Subcutaneous adipose tissue (tissue), 4 donors: Measurements from ENCODE around the gene RHOT1. TPM values are rescaled to one million over a fixed set of nuclear protein-coding genes. Genes with fewer than 3 reads are reported as not detected.

ENCODE experiments used
- total RNA-seq, 4 donors: library from RNA; depleted of rRNA; stranded (reverse); fragments of >200 nt; gene quantifications; one replicate each; pipeline ENCODE4 v1.1.0, GENCODE V29; 2016
- TF ChIP-seq, protein P1 (sequence below): fragments of 450-650 bp; IDR thresholded peaks from one replicate; pipeline ENCODE4 v1.5.1; 2016; ENCODE audit warnings: low read depth, mild to moderate bottlenecking, control low read depth, antibody characterized with exemption, moderate library complexity

Gene RHOT1
- total RNA-seq, 4 donors from 2014 or later: 56.6 to 112 (median 67.5) TPM

DNA sequence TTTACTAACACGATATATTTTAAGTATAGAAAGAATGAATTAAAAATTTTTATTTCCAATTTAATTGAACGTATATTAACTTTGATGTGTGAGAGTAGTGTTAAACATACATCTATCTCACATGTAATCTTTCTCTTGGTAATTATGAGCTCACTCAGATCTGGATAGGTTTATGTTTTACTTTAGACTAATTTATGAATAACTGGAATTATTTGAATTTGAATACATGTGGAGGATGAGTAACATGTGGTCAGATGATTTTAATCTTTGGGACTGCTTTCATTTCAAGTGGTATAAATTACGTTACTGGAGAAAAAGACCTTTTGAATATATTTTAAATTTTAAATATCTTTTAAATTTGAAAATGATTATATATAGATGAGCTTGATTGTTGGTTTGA, 73.4 kb downstream of the RHOT1 start:
- TF ChIP-seq, protein P1, sequence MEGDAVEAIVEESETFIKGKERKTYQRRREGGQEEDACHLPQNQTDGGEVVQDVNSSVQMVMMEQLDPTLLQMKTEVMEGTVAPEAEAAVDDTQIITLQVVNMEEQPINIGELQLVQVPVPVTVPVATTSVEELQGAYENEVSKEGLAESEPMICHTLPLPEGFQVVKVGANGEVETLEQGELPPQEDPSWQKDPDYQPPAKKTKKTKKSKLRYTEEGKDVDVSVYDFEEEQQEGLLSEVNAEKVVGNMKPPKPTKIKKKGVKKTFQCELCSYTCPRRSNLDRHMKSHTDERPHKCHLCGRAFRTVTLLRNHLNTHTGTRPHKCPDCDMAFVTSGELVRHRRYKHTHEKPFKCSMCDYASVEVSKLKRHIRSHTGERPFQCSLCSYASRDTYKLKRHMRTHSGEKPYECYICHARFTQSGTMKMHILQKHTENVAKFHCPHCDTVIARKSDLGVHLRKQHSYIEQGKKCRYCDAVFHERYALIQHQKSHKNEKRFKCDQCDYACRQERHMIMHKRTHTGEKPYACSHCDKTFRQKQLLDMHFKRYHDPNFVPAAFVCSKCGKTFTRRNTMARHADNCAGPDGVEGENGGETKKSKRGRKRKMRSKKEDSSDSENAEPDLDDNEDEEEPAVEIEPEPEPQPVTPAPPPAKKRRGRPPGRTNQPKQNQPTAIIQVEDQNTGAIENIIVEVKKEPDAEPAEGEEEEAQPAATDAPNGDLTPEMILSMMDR: no peak

DNA sequence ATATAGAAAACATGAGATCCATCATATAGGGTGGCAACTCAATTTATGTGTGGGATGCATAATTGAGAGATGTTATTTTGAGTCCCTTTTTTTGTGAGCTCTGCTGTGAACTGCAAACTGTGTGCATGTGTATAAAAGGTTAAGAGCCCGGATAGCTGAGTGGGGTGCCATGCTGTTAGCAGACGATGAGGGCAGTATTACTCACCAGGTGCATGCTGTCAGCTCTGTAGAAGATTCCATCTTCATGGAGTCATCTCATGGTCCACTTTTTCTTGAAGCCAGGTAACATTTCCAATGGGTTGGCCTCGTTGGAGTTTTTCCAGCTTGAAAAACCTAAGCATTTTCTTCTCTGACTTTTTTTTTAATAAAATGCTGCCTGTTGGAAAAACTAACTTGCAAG, 80.3 kb downstream of the RHOT1 start:
- TF ChIP-seq, protein P1: no peak

DNA sequence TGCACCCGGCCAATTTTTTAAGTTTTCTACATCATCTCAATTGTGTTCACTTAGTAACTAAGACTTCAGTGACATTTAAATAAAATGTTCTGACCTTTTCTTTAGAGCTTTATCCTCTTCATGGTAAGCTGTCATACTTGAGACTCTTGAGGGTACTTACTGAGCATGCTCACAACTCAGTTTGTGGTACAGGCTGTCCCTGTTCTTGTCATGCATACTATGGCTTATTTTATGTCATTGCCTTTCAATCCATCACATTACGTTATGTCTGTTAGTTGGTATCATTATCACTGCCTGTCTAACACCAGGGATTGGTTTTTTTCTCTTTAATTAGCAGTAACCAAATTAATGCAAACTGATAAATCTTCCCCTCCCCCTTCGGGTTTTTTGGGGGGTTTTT, 81.4 kb downstream of the RHOT1 start:
- TF ChIP-seq, protein P1: no peak

DNA sequence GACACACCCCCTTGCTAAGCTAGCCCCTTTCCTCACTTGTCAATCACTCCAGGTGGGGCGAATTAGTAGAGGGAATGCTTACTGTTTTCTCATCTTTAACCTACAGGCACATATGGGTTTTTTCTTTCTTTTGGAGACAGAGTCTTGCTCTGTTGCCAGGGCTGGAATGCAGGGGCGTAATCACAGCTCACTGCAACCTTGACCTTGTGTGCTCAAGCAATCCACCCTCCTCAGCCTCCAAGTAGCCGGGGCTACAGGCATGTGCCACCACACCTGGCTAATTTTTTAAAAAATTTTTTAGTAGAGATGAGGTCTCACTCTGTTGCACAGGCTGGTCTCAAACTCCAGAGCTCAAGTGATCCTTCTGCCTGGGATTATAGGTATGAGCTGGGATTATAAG, 84.6 kb downstream of the RHOT1 start:
- TF ChIP-seq, protein P1: no peak

DNA sequence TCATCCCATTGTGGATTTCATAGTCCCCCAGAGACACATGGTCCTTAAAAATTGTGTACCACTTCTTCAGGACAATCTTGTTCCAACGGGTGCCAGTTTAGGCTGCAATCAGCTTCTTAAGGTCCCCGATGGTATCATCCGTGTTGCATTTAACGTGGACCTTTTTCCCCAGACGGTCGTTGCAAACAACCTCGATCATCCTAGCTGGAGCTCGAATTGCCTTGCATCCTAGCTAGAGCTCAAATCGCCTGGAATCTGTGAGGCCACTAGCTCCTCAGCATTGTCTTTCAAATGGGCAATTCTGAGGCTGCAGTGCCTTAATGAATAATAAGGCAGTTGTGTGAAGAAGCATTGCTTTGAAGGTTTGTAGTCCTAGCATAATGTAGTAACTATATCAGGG, 85.6 kb downstream of the RHOT1 start:
- TF ChIP-seq, protein P1: no peak

DNA sequence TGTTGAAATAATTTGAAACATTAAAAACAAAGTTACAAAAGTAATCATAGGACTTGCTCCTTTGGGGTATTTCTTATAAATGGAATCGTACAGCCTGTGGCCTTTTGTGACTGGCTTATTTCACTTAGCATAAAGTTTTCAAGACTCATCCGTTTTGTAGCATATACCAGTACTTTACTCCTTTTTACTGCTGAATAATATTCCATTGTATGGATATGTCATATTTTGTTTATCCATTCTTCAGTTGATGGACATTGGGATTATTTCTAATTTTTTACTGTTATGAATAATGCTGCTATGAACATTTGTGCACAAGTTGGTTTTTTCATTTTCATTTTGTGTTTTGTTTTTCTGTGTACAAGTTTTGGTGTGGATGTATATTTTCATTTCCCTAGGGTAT, 93.3 kb downstream of the RHOT1 start:
- TF ChIP-seq, protein P1: no peak

- TF ChIP-seq, protein P1: no peak
These were observed 97.2 kb downstream of the RHOT1 start for GRCh38 chr17:32239456-32239855.
